GM19328 (cell line): Measurements from ENCODE around the gene DDIAS.
"Not testable (repeated sequence)": the region's sequence is repeated elsewhere in the genome, so short reads cannot be mapped to it uniquely, and the experiment has no call there.

ENCODE experiments used
- ATAC-seq: cut with Tn5 transposase; IDR thresholded peaks from one replicate; pipeline ENCODE4 v1.9.1; 2021; ENCODE audit warnings: mild to moderate bottlenecking, moderate library complexity; ENCODE audit not compliant: unreplicated experiment

DDIAS gene

DNA sequence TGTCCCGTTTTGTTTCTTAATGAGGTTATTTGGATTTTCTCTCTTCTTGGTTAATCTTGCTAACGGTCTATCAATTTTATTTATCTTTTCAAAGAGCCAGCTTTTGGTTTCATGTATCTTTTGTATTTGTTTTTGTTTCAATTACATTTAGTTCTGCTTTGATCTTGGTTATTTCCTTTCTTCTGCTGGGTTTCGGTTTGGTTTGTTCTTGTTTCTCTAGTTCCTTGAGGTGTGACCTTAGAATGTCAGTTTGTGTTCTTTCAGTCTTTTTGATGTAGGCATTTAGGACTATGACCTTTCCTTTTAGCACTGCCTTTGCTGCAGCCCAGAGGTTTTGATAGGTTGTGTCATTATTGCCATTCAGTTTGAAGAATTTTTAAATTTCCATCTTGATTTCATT lies 18.7 kb downstream of the DDIAS start:
- not testable (repeated sequence) for ATAC-seq

- ATAC-seq = not testable (repeated sequence)
These were observed 21.0 kb downstream of the DDIAS start for GRCh38 chr11:82922396-82923173.

- ATAC-seq = no peak
These were observed 23.1 kb downstream of the DDIAS start for GRCh38 chr11:82924522-82925224.

- peak; percentile 59 for ATAC-seq
These were observed 25.8 kb downstream of the DDIAS start for GRCh38 chr11:82927264-82927880.

- no peak for ATAC-seq
These were observed 27.6 kb downstream of the DDIAS start for GRCh38 chr11:82929121-82929520.

DNA sequence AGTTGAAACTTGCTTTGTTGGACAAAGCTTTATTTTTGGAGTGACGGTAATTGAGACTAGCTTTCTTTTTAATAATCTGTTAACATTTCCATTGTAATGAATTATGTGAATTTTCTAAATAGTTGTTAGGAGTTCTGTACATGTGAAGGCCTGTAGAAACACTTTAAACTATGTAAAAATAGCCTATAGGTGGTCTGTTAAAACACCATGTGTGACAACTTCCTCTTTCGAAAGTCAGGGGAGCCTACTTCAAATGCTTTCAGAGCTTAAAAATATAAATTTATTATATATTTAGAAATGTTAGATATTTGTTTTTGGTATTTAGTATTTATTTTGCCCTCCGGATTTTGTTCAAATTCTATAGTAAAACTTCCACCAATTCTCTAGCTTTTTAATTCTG lies 28.7 kb downstream of the DDIAS start:
- peak; percentile 64 for ATAC-seq

- ATAC-seq = no peak
These were observed 29.2 kb downstream of the DDIAS start for GRCh38 chr11:82930734-82931133.

DNA sequence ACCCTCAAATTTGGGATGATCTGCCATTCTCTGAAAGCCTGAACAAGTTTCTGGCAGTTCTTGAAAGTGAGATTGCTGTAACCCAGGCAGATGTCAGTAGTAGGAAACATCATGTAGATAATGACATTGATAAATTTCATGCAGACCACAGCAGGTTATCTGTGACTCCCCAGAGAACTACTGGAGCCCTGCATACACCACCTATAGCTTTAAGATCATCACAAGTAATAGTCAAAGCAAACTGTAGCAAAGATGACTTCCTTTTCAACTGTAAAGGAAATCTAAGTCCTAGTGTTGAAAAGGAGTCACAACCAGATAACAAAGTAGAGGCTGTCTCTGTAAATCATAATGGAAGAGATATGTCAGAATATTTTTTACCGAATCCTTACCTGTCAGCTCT lies 31.0 kb downstream of the DDIAS start:
- ATAC-seq = no peak

- no peak for ATAC-seq
These were observed 34.7 kb downstream of the DDIAS start for GRCh38 chr11:82936261-82936660.

GRCh38 chr11:82937554-82937953 lies 36.0 kb downstream of the DDIAS start:
- ATAC-seq = no peak

DNA sequence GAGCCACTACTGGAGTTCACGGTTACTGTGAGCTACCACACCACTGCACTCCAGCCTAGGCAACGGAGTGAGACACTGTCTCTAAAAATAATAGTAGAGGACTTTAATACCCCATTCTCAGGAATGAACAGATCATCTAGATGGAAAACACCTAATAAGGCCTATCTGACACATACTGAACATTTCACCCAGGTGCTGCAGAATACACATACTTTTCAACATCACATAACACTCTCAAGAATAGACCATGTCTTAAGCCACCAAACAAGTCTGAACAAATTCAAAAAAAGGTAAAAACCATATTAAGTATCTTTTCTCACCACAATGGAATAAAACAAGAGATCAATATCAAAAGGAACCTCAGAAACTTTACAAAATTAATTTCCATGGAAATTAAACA lies 37.9 kb downstream of the DDIAS start:
- ATAC-seq = no peak

GRCh38 chr11:82942376-82942775 lies 40.8 kb downstream of the DDIAS start:
- no peak for ATAC-seq

- not testable (repeated sequence) for ATAC-seq
These were observed 41.9 kb downstream of the DDIAS start for GRCh38 chr11:82943430-82943829.

DNA sequence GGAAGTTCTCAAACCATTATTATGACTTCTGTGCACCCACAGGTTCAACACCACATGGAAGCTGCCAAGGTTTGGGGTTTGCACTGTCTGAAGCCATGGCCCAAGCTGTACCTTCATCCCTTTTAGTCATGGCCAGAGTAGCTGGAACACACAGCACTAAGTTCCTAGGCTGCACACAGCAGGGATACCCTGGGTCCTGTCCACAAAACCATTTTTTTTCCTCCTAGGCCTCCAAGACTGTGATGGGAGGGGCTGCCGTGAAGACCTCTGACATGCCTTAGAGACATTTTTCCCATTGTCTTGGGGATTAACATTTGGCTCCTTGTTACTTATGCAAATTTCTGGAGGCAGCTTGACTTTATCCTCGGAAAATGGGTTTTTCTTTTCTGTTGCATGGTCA lies 42.7 kb downstream of the DDIAS start:
- ATAC-seq = no peak

- not testable (repeated sequence) for ATAC-seq
These were observed 43.5 kb downstream of the DDIAS start for GRCh38 chr11:82945041-82945440.

GRCh38 chr11:82945682-82946081 lies 44.1 kb downstream of the DDIAS start:
- ATAC-seq = no peak

DNA sequence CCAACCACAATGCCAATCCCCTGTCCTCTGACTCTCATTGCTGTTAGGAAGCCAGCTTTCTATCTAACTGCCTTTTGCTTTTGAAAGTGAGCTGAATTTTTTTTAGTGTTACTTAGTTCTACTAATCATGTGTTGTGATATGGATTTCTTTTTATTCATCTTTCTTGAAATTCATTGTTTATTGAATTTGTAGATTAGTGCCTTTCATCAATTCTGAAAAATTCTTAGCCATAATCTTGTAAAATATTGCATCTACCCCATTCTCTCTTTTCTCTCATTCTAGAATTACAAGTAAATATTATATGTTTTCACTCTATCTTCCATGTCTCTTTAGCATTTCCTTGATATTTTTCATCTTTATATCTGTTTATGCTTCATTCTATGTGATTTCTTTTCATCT lies 47.8 kb downstream of the DDIAS start:
- no peak for ATAC-seq

DNA sequence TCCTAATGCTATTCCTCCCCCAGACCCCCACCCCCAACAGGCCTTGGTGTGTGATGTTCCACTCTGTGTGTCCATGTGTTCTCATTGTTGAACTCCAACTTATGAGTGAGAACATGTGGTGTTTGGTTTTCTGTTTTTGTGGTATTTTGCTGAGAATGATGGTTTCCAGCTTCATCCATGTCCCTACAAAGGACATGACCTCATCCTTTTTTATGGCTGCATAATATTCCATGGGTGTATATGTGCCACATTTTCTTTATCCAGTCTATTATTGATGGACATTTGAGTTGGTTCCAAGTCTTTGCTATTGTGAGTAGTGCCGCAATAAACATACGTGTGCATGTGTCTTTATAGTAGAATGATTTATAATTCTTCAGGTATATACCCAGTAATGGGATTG lies 49.0 kb downstream of the DDIAS start:
- ATAC-seq = not testable (repeated sequence)

DNA sequence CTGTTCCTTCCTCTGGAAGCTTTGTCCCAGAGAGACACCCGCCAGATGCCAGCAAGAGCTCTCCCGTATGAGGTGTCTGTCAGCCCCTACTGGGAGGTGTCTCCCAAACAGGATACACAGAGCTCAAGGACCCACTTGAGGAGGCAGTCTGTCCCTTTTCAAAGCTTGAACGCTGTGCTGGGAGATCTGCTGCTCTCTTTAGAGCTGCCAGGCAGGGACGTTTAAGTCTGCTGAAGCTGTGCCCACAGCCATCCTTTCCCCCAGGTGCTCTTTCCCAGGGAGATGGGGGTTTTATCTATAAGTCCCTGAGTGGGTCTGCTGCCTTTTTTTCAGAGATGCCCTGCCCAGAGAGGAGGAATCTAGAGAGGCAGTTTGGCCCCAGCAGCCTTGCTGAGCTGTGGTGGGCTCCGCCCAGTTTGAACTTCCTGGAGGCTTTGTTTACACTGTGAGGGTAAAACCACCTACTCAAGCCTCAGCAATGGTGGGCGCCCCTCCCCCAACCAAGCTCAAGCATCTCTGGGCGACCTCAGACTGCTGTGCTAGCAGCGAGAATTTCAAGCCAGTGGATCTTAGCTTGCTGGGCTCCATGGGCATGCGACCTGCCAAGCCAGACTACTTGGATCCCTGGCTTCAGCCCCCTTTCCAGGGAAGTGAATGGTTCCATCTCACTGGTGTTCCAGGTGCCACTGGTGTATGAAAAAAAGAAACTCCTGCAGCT lies 54.4 kb downstream of the DDIAS start:
- not testable (repeated sequence) for ATAC-seq

- peak; percentile 90 for ATAC-seq
These were observed 58.6 kb downstream of the DDIAS start for GRCh38 chr11:82959987-82960778.

GRCh38 chr11:82960779-82961143 lies 59.2 kb downstream of the DDIAS start:
- no peak for ATAC-seq
